SHP77 (cell line): Measurements from ENCODE around the gene OSBPL5.

Source experiments
- DNase-seq, 2 experiments: peaks; one replicate each; lab custom pipeline; 2025; lab: John Stamatoyannopoulos, UW

The OSBPL5 gene

GRCh38 chr11:3096909-3097530 is 68.1 kb downstream of the OSBPL5 start:
- no peak for DNase-seq

DNA sequence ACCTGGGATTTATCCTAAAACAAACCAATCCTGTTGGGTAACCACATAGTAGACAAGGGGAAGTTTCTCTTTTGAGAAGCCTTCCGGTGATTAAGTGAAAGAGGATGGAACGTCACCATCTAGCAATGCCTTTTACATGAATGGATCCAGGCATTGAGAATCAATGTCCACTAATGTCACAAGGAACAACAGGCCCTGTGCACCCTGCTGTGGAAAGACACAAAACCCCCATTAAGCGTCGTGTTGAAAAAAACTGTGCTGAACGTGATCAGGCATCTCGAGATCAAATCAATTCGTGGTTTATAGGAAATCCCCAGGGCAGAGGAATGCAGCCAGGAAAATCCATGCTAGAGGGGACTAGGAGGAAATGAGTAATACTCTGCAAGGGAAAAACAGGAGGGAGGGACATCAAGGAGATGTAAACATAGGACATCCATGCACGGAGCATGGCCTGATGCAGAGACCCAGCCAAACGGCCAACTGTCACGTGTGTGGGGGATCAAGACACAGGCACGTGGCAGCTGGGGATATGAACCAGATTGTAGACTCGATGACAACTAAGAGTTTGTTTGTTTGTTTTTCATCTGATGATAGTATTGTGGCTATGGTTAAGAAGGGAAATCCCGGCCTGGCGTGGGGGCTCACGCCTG is 69.3 kb downstream of the OSBPL5 start:
- DNase-seq, result no peak

DNA sequence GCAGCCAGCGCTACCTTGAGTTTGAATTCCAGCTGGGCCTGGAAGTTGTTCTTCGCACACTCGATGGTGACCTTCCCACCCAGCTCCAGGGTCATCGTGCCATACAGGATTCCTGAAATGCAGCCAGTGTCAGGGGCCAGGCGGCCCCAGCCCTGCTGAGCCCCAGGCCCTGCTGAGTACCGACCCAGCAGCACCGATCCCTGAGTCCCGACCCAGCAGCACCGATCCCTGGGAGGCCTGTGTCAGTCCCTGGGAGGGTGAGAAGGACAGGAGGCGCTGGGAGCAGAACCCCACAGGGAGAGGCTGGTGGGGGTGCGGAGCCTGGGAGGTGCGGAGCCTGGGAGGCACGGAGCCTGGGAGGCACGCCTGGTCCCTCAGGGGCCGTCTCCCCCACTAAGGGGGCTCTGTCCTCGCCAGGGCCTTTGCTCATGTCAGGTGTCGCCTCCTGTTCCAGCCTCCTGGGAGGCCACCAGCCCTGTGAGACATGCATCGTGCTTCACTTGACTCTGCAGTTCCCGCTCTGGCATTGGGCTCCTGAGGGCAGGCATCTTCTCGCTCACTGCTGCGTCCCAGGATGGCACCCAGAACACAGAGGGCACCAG is 70.8 kb downstream of the OSBPL5 start:
- DNase-seq, result no peak

GRCh38 chr11:3093281-3094191 is 71.6 kb downstream of the OSBPL5 start:
- peak in 1 of 2 experiments; percentile 3 for DNase-seq

- no peak for DNase-seq
Measured at GRCh38 chr11:3092603-3093141, 72.4 kb downstream of the OSBPL5 start.

DNA sequence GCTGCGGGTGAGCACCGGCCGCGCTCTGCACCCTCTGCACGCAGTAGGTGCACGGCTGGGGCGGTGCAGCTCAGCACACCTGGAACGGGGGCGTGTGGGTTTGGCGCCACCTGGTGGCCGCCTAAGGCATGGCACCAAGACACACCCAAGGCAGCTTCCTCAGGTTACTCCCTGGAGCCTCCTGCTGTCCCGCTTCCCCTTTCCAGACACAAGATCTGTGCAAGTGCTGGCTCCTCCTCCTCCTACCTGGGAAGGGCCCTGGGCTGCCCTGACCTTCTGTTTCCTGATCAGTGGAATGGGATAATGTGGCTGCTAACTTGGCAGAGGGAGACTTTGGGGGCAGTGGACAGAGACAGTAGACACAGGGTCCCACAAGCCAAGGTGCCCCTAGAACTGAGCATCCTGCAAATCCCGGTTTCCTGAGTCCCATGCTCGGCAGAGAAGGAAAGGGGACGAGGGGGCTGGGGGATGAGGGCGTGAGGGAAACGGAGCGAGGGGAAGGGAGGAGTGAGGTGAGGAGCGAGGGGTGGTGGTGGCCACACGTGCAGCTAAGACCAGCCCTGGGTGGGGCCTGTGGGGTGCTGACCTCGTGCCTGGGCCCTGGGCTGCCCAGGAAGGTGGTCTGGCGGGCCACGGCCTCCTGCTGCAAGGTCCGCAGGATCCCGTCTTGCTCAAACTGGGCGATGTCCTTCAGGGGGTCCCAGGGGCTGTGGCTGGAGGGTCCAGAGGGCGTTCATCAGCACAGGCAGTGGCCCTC is 73.1 kb downstream of the OSBPL5 start:
- peak; percentile 20 to 24 for DNase-seq

DNA sequence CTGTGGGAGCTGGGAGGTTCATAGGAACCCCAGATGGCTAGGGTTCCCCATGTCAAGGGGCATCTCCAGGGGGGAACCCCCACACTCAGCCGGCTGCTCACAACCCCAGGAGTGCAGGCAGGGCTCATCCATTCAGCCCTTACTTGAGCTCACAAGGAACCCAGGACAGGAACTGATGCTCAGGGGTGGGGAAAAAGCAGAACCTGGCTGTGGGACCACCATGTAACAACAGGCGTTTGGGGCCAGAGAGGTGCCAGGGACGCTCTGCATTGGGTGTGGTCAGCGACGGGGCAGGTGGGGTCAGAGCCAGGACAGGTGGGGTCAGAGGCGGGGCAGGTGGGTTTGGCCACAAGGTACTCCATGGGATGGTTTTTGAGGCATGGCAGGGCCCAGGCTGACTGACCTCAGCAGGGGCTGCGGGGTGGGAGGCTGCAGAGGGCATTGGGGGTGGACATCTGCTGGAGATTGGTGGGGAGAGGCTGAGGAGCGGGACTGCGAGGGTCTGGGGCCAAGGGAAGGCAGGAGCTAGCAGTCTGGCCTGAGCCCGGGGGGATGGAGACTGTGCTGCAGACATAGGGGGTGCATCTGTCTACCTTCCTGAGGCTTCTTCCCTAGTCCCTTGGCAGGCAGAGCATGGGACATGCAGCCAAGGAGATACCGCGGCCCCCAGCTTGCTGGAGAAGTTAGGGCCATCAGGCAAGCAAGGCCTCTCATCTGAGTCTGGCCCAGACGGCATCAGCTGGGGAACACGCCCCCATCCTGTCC is 73.8 kb downstream of the OSBPL5 start:
- no peak for DNase-seq

DNA sequence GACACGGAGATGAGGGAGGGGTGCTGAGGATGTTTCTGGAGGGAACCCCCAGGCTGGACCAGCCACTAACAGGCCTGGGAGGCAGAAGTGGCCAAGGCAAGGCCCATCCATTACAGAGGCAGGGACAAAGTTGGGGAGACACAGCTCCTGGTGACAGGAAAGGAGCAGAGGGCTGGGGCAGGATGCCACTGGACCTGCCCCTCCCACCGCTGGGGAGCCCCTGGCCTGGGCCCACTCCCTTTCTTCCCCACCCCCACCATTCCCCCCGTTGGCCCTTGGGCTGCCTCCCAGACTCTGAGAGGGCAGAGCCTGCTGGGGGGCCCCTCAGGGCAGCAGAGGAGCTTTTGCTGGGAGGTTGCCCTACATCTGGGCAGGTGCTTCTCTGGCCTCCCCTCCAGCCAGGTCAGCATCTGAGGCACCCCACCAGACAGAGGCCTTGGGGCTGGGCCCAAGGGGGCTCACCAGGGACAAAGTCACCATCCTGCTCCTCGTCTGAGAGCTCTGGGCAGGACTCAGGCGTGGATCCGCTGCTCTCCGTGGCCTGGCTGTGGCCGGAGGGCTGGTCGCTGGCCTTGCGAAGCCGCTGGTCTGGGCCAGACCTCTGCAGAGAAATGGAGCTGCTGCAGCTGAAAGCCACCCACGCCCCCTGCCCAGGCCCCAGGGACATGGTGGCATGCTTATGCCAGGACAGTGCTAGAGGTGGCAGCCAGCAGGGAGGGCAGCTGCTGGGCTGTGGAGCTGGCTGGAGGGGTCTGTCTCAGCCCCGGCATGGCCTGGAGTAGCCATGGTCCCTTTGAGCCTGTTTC is 74.8 kb downstream of the OSBPL5 start:
- no peak for DNase-seq

DNA sequence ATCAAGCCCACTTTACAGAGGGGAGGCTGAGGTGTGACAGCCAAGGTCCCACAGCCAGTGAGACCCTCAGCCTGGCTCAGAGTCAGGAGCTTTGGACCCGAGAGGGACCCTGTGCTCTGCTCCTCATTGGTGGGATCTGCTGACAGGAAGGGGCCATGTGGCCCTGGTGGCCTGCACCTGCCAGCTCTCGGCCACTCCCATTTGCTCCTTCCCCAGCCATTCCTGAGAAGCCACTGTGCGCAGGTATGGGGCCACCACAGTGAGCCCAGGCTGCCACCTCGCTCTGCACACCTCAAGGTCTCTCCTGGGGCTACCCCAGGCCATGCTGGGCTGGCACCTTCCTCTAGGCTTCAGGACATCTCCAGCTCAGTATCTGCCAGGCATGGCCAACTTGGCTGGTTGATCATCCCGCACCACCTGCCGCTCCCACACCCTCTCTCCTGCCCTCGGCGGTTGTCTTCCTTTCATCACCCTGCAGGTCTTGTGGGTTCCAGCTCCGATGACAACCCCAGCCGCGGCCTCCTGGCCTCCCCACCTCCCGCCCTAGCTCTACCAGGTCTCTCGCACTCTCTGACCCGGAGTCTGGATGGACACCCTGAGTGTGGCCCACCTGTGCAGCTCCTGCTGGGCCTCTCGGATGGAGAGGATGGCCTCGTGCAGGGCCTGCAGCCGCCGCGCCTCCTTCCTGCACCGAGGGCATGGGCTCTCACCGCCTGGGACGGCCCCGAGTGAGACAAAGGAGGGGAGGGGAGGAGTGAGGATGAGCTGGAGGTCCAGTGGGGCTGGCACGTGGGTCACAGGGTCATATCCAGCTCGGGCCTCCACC is 75.7 kb downstream of the OSBPL5 start:
- no peak for DNase-seq

GRCh38 chr11:3088806-3089205 is 76.3 kb downstream of the OSBPL5 start:
- DNase-seq, result no peak

DNA sequence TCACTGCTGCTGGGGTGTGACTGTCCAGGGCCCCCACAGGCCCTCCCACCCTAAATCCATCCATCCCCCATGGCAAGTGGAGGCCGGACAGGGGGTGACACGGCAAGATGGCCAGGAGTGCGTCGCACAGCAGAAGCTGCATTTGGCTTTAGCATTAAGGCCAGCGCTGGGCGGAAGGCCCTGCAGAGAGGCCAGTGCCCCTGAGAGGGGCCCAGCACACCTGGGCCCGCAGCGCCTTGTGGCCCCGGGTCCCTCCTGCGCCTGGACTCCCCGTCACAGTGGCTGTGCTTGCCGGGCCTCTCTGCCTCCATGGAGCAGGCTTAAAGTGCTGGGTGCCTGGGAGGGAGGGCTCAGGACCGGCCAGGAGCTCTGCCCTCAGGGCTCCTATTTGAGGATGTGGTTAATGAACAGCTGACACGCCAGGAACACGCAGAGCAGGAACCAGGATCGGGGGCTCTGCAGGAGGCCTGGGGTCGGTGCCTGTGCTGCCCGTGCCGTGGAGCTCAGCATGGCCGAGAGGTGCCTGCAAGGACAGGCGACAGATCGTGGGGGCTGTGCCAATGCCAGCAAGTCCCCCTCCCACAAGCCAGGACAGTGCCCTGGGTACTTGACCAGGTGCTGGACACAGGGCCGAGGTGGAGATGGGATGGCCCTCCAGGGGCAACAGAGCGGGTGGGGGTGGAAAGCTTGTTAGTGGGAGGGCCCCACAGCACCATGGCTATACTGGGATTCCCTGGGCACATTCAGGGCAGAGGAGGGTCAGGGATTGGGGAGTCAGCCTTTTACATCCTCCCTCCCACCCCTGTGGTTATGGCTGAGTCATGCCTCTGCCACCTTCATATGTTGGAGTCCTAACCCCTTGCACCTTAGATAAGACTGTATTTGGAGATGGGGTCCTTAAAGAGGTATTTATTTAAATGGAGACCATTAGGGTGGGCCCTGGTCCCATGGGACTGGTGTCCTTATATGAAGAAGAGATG is 77.0 kb downstream of the OSBPL5 start:
- DNase-seq, result no peak

DNA sequence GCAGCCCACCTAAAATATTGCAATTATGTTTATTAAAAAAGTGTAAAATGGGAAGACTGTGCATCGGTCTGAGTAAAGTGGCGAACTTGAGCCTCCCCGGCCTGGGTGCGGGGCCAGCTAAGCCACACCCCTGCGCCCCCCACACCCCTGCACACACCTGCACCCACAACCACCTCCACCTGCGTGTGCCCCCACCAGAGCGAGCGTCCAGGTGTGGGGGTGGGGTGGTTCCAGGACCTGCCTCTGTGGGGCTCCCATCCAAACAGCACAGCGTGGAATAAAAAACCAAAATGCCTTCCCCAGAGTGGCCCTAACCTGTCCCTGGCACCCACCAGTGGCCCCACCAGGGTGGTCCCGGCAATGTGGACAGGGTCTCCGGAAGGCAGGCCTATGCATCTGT is 77.7 kb downstream of the OSBPL5 start:
- no peak for DNase-seq

GRCh38 chr11:3086671-3087150 is 78.4 kb downstream of the OSBPL5 start:
- no peak for DNase-seq

- DNase-seq, result no peak
Measured at GRCh38 chr11:3086114-3086513, 79.0 kb downstream of the OSBPL5 start.

DNA sequence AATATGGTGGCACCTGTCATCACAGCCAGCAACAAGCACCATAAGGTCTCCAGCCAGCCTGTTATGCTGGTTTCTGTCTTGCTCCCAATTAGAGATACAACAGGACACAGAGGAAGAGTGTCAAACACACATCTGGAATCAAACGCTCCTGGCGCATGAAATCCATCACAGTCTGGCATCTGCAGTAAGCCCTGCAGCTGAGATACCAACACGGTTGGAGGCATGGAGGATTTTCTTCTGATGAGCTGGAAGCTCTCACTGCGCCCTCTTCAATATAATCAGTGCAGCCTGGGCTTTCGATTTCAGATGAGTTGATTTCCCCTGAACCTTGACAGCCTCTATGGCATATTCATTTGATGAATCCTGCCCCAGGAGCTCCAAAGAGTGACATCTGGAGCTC is 80.1 kb downstream of the OSBPL5 start:
- DNase-seq, result no peak

GRCh38 chr11:3083321-3083720 is 81.8 kb downstream of the OSBPL5 start:
- DNase-seq, result no peak

- no peak for DNase-seq
Measured at GRCh38 chr11:3081386-3081751, 83.7 kb downstream of the OSBPL5 start.
